Measurements from ENCODE around the gene SYT2.
"Not testable (repeated sequence)": the region's sequence is repeated elsewhere in the genome, so short reads cannot be mapped to it uniquely, and the experiment has no call there.

The SYT2 gene

DNA sequence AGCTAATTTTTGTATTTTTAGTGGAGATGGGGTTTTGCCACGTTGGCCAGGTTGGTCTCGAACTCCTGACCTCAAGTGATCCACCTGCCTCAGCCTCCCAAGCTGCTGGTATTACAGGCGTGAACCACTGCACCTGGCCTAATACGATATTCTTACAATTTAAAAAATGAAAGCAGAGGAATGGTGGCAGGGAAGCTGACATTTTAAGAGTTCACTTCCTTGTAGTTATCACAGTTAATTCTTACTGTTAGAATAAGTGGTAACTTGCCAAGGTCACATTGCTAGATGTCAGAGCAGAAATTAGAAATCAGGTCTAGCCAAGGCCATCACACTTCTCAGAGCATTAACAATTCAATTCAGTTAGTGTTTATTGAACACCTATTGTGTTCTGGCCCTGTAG is 154.2 kb downstream of the SYT2 start:
- ATAC-seq: not testable (repeated sequence)

DNA sequence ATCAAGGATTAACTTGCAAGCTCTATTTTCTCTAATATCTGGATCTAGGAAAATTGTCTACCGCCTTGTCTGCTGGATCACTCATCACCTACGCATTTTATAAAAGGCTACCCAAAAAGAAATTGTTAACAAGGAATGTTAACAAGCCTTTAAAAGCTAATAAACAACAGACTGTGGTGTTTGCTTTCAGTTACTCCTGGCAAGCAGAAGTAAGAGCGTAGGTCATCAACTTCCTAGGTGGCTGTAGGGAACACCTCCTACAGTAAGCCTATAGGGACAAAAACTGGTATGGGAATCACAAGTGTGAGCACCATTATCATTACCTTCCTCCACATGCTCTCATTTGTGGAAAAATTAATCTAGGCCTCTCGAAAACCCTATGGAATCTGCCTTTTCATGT is 155.6 kb downstream of the SYT2 start:
- not testable (repeated sequence) for ATAC-seq

DNA sequence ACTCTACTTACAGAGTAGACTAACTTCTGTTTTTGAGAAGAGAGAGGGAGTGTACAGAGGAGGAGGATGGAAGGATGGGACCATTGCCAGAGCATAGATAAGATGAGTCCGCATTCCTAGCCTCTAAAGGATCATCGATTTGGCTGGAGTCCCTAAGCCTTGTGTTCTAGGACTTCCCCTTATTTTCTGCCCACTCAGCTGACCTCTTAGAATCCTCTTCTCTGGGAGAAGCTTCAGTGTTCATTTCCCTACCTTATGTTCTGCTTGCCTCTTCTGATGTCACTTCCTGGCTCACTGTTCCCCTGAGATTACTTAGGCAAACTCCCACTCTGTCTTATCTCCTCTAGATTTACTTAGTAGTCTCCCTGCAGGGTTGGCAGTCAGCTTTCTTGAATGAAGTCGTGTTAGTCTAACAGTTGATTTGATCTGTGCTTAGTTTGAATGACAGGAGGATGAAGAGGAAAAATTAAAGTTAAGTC is 156.7 kb downstream of the SYT2 start:
- peak; percentile 9 for ATAC-seq

DNA sequence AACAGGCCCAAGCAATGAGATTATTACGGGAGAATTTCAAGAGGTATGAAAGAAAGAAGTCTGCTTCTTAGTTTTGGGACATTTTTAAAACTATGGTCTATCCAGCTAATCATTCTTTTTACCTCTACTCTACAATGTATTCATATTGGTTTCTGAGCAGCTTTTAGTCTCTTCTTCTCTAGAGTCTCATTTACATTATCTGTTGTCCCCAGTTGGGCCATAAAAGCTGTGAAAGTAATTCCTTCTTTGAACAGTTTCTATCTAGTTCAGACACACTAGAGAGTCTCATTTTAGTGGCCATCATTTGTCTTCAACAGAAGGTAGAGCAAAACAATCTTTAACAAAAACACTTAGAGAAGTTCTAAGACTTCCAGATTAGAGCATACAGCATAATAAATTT is 157.2 kb downstream of the SYT2 start:
- ATAC-seq: not testable (repeated sequence)

More for the DNA sequence above, 156.7 kb downstream of the SYT2 start:
- TF ChIP-seq ISL1 (CRISPR knock-in tag; IDR thresholded peaks at IDR 0.05) (peak; percentile 36), PPARA (CRISPR knock-in tag; IDR thresholded peaks at IDR 0.05; ENCODE audit: borderline replicate concordance) (no peak), ZNF70 (CRISPR knock-in tag; IDR thresholded peaks at IDR 0.05) (no peak), ZC3H10 (CRISPR knock-in tag; IDR thresholded peaks at IDR 0.05) (no peak)

DNA sequence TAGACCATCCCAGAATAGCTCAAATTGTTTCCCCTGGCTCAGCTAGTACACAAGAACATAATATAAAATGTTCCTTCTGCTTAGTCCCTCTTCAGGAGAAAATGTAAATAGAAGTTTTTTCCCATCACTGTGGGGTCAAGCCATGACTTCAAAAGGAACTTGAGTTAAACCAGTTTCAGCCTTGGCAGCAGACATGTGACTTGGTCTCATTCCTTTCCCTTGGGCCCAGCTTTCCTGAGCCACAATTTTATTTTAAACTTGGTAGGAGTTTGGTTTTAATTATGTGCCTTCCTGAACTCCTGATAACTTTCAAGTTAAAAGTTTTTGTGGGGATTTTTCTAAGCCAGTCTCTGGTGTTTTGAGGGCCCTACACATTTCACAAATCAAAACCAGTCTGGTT is 157.6 kb downstream of the SYT2 start:
- peak; percentile 87 for ATAC-seq
- TF ChIP-seq ZFP3 (CRISPR knock-in tag; IDR thresholded peaks at IDR 0.05): peak; percentile 61; the same call in 1 of the 2 replicates
- 0 out of 2 replicates have a peak, but pooled peaks have one; percentile 17 for TF ChIP-seq TOX (CRISPR knock-in tag; IDR thresholded peaks at IDR 0.05; ENCODE audit: borderline replicate concordance)

DNA sequence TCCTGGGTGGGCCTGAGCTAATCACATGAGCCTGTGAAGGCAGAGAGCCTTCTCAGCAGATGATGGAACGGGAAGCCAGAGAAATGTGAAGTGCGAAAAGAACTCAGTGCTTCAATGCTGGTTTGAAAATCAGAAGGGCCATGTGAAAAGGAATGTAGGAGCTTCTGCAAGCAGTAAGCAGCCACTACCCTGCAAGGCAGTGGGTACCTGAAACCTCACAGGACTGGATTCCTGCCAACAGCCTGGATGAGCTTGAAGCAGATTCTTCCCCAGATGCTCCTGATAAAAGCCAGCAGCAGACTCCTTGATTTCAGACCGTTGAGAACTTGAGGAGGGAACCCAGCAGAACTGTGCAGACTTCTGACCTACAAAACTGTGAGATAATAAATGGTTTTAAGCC is 158.6 kb downstream of the SYT2 start:
- ATAC-seq: peak; percentile 68
- no peak for TF ChIP-seq ZFP3 (CRISPR knock-in tag; IDR thresholded peaks at IDR 0.05)
- TF ChIP-seq ZNF8 (CRISPR knock-in tag; IDR thresholded peaks at IDR 0.05): no peak
- TF ChIP-seq BACH2 (CRISPR knock-in tag; IDR thresholded peaks at IDR 0.05; ENCODE audit: borderline replicate concordance): no peak
- TF ChIP-seq ZFP30 (CRISPR knock-in tag; IDR thresholded peaks at IDR 0.05): no peak
- no peak for TF ChIP-seq ARNTL (CRISPR knock-in tag; IDR thresholded peaks at IDR 0.05; ENCODE audit: borderline replicate concordance, low read depth)
- TF ChIP-seq, protein P1, sequence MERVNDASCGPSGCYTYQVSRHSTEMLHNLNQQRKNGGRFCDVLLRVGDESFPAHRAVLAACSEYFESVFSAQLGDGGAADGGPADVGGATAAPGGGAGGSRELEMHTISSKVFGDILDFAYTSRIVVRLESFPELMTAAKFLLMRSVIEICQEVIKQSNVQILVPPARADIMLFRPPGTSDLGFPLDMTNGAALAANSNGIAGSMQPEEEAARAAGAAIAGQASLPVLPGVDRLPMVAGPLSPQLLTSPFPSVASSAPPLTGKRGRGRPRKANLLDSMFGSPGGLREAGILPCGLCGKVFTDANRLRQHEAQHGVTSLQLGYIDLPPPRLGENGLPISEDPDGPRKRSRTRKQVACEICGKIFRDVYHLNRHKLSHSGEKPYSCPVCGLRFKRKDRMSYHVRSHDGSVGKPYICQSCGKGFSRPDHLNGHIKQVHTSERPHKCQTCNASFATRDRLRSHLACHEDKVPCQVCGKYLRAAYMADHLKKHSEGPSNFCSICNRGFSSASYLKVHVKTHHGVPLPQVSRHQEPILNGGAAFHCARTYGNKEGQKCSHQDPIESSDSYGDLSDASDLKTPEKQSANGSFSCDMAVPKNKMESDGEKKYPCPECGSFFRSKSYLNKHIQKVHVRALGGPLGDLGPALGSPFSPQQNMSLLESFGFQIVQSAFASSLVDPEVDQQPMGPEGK (CRISPR knock-in tag; IDR thresholded peaks at IDR 0.05; ENCODE audit: borderline replicate concordance): no peak
- no peak for TF ChIP-seq ZNF70 (CRISPR knock-in tag; IDR thresholded peaks at IDR 0.05)
- TF ChIP-seq RARB (CRISPR knock-in tag; IDR thresholded peaks at IDR 0.05): no peak
- TF ChIP-seq ISL1 (CRISPR knock-in tag; IDR thresholded peaks at IDR 0.05): no peak
- no peak for TF ChIP-seq TCF4 (CRISPR knock-in tag; IDR thresholded peaks at IDR 0.05; ENCODE audit: borderline replicate concordance)
- no peak for TF ChIP-seq CSDC2 (CRISPR knock-in tag; IDR thresholded peaks at IDR 0.05)
- no peak for TF ChIP-seq TOX (CRISPR knock-in tag; IDR thresholded peaks at IDR 0.05; ENCODE audit: borderline replicate concordance)
- TF ChIP-seq, protein P2, sequence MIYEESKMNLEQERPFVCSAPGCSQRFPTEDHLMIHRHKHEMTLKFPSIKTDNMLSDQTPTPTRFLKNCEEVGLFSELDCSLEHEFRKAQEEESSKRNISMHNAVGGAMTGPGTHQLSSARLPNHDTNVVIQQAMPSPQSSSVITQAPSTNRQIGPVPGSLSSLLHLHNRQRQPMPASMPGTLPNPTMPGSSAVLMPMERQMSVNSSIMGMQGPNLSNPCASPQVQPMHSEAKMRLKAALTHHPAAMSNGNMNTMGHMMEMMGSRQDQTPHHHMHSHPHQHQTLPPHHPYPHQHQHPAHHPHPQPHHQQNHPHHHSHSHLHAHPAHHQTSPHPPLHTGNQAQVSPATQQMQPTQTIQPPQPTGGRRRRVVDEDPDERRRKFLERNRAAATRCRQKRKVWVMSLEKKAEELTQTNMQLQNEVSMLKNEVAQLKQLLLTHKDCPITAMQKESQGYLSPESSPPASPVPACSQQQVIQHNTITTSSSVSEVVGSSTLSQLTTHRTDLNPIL (CRISPR knock-in tag; IDR thresholded peaks at IDR 0.05; ENCODE audit: low read depth): no peak
- no peak for TF ChIP-seq SNAI2 (CRISPR knock-in tag; IDR thresholded peaks at IDR 0.05)
- TF ChIP-seq, protein P3, sequence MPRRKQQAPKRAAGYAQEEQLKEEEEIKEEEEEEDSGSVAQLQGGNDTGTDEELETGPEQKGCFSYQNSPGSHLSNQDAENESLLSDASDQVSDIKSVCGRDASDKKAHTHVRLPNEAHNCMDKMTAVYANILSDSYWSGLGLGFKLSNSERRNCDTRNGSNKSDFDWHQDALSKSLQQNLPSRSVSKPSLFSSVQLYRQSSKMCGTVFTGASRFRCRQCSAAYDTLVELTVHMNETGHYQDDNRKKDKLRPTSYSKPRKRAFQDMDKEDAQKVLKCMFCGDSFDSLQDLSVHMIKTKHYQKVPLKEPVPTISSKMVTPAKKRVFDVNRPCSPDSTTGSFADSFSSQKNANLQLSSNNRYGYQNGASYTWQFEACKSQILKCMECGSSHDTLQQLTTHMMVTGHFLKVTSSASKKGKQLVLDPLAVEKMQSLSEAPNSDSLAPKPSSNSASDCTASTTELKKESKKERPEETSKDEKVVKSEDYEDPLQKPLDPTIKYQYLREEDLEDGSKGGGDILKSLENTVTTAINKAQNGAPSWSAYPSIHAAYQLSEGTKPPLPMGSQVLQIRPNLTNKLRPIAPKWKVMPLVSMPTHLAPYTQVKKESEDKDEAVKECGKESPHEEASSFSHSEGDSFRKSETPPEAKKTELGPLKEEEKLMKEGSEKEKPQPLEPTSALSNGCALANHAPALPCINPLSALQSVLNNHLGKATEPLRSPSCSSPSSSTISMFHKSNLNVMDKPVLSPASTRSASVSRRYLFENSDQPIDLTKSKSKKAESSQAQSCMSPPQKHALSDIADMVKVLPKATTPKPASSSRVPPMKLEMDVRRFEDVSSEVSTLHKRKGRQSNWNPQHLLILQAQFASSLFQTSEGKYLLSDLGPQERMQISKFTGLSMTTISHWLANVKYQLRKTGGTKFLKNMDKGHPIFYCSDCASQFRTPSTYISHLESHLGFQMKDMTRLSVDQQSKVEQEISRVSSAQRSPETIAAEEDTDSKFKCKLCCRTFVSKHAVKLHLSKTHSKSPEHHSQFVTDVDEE (CRISPR knock-in tag; IDR thresholded peaks at IDR 0.05): no peak
- no peak for TF ChIP-seq ESRRG (CRISPR knock-in tag; IDR thresholded peaks at IDR 0.05)
- TF ChIP-seq, protein P4, sequence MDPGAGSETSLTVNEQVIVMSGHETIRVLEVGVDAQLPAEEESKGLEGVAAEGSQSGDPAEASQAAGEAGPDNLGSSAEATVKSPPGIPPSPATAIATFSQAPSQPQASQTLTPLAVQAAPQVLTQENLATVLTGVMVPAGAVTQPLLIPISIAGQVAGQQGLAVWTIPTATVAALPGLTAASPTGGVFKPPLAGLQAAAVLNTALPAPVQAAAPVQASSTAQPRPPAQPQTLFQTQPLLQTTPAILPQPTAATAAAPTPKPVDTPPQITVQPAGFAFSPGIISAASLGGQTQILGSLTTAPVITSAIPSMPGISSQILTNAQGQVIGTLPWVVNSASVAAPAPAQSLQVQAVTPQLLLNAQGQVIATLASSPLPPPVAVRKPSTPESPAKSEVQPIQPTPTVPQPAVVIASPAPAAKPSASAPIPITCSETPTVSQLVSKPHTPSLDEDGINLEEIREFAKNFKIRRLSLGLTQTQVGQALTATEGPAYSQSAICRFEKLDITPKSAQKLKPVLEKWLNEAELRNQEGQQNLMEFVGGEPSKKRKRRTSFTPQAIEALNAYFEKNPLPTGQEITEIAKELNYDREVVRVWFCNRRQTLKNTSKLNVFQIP (CRISPR knock-in tag; IDR thresholded peaks at IDR 0.05; ENCODE audit: borderline replicate concordance, low read depth): no peak
- TF ChIP-seq PPARA (CRISPR knock-in tag; IDR thresholded peaks at IDR 0.05; ENCODE audit: borderline replicate concordance): no peak
- TF ChIP-seq GLIS3 (CRISPR knock-in tag; IDR thresholded peaks at IDR 0.05): no peak

DNA sequence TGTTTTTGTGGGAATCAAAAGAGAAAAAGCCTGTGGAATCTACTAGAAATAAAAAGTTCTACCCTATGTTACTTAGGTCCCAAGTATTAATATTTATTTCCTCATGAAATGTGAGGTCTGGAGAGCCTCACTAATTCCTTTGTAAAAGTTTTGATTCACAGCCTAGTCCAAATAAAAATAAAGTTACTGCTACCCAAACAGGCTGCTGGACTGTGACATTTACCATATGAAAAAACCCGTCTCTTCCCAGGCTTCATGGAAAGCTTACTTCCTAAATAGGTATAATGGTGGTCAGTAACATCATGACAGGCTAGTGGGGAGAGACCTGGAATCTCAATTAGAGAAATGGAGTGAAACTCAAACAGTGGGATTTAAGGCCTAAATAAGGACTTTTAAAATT is 160.2 kb downstream of the SYT2 start:
- not testable (repeated sequence) for ATAC-seq

All from SK-N-SH treated with all-trans-retinoic acid at 6 μM for 48 hours (cell line).